ENCODE measurements around the gene SMARCC2.
"Not testable (repeated sequence)": the region's sequence is repeated elsewhere in the genome, so short reads cannot be mapped to it uniquely, and the experiment has no call there.

Gene SMARCC2

GRCh38 chr12:56162468-56163290 is 26.6 kb downstream of the SMARCC2 start:
- no peak for DNase-seq

- no peak for DNase-seq
Measured at GRCh38 chr12:56161690-56162351, 27.5 kb downstream of the SMARCC2 start.

DNA sequence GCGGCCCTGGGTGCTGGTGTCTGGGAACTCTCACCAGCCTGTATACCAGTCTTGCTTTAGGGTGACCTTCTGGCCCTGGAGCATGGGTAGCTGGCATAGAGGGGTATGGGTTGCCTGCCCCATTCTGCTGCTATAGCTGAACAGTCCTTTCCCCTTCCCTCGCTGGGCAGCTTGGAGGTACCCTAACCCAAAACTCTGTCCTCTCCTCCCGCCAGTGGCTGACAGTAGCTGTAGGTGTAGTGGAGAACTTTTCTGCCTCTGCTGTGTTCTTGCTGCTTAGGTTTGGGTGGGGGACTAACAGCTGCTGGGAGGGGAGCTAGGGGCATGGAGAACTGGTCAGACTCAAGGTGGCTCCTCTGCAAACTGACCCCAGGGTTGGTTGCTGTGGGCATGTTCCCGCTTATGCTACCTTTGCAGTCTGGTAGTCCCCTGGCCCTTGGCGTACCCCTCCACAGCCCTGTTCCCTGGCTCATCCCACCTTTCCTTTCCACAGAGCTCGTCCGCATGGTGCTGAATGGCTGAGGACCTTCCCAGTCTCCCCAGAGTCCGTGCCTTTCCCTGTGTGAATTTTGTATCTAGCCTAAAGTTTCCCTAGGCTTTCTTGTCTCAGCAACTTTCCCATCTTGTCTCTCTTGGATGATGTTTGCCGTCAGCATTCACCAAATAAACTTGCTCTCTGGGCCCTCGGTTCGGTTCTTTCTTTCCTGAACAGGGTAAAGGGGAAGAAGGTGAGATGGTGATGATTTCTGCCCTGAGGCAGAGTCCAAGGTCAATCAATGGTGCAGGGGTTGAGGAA is 28.2 kb downstream of the SMARCC2 start:
- no peak for DNase-seq

GRCh38 chr12:56160193-56160763 is 29.0 kb downstream of the SMARCC2 start:
- DNase-seq: peak in 1 of 2 donors; percentile 18

GRCh38 chr12:56159482-56160192 is 29.6 kb downstream of the SMARCC2 start:
- DNase-seq: no peak

DNA sequence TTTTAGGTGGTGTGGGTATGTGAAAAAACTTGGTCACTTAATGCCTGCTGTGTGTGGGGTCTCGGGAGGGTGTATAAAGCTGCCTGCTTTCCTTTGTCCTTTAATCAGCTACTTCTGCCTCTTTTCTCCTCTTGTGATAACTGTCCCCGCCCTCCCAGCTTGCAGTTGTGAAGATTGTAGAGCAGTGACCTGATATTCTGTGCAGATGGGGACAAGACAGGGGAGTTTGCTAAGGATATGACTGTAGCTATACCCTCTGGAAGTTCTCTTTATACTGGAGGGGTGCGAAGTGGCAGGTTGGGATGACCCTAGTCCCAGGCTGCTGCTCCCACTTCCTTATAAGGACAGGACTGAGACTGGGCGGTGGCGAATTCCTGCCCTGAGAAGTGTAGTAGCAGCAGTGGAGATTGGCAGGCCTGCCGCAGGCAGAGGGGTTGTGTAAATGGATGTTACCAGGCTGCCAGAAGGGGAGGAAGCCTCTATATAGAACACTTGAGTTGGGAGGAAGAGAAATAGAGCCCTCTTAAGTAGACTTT is 30.3 kb downstream of the SMARCC2 start:
- no peak for DNase-seq

GRCh38 chr12:56158029-56158925 is 31.0 kb downstream of the SMARCC2 start, which contains the start of gene MYL6:
TSS of gene MYL6 (plus strand) at chr12:56158359. CDS start at chr12:56158402, 43 bp downstream.
- peak; percentile 80 to 89 for DNase-seq

DNA sequence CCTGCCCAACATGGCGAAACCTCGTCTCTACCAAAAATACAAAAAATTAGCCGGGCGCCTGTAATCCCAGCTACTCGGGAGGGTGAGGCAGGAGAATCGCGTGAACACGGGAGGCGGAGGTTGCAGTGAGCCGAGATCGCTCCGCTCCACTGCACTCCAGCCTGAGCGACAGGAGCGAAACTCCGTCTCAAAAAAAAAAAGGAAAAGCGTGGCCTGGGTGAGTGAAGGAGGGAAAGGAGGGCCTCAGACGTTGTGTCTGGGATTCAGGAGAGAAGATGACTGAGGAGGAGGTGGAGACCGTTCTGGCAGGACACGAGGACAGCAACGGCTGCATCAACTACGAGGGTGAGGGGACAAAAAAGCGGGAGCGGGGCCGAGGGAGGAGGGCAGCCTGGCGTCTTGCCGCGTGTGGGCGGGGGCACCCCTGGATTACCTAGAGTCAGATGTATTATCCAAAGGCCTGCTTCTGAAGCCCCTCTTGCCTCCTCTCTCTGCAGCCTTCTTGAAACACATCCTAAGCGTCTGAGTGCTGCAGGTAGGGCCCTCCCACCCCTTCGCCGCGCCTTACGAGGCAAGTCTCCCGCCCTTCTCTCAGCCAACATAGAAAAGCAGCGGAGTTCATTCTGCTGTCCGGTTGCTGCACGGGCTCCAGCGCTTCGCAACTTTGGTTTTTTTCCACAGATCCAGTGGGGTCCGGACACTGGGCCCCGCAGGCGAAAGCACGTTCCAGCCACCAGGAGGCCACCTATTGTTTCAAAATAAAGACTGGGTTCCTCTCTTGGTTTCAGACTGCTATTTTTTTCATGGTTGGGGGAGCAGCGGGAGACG is 31.9 kb downstream of the SMARCC2 start:
- DNase-seq: peak; percentile 80 to 81

DNA sequence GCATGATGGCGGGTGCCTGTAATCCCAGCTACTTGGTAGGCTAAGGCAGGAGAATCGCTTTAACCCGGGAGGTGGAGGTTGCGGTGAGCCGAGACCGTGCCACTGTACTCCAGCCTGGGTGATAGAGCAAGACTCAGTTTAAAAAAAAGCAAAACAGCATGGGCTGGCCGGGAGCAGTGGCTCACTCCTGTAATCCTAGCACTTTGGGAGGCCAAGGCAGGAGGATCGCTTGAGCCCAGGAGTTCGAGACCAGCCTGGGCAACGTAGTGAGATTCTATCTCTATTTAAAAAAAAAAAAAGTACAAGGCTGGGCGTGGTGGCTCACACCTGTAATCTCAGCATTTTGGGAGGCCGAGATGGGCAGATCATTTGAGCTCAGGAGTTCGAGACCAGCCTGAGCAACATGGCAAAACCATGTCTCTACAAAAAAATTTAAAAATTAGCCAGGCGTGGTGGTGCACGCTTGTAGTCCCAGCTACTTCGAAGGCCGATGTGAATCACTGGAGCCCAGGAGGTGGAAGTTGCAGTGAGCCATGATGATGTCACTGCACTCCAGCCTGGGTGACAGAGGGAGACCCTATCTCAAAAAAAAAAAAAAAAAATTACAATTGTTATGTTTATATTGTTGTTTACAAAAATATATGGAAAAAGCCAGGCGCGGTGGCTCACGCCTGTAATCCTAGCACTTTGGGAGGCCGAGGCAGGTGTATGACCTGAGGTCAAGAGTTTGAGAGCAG is 32.7 kb downstream of the SMARCC2 start:
- not testable (repeated sequence) for DNase-seq

DNA sequence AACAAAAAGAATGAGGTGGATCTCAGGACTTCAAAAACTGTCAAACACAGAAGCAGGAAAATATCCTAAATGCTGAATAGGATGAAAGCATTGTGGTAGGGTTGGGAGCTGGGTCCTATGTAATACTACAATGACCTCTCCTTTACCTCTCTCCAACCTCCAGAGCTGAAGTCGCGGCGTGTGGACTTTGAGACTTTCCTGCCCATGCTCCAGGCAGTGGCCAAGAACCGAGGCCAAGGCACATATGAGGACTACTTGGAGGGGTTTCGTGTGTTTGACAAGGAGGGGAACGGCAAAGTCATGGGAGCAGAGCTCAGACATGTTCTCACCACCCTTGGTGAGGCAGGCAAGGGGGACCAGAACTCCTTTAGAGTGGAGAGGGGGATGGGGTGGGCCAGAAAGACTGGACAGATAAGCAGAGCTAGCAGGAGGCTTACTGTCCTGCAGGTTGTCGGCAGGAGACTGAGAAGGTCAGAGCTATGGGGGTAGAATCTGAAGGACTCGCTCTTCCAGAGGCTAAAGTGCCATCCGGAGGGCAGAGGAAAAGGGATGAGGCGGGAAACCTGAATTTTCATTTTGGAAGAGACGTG is 33.9 kb downstream of the SMARCC2 start:
- DNase-seq: no peak

DNA sequence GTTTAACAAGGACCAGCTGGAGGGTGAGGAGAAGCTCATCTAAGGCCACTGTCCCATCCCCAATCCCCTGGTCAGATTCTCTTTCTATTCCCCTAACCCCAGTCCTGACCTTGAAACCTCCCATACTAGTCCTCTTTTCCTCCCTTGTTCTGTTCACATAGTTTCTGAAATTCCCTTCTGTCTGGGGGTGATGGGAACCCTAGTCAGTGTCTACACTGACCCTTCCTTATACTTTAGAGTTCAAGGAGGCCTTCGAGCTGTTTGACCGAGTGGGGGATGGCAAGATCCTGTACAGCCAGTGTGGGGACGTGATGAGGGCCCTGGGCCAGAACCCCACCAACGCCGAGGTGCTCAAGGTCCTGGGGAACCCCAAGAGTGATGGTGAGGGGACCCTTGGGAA is 34.5 kb downstream of the SMARCC2 start:
- no peak for DNase-seq

DNA sequence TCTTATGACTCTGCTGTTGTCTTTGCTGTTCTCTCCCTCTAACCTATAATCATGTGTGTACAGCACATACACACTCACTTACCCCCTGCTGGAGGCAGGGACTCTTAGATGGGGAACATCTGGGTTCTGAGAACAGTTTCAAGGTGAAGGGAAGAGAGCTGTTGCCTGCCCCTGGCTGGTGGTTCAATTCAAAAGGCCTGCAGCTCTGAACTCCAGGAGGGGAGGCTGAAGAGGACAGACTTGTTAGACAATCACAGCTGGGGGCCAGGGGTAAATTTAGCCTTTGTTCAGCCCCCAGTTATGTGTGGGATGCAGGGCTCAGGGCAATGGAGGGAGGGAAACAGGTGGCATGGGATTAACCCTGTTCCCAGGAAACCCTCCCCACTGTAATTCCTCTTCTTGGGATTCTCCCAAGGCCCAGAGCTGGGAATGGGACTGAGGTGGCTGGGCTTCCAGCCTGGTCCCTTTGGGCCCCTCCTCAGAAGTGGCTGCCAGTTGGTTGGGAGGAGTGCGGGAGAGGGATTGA is 35.0 kb downstream of the SMARCC2 start:
- DNase-seq: no peak

DNA sequence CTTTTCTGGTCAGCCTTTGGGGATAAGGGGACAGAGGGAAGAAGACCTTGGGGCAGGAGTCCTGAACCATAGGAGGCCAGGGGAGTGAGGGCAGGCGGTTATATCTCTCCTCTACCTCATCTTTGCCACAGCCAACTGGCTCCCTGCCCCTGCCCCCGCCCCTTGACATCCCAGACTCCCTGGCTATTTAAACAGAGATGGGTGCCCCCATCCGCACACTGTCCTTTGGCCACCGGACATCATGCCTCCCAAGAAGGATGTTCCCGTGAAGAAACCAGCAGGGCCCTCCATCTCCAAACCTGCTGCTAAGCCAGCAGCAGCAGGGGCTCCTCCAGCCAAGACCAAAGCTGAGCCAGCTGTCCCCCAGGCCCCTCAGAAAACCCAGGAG is 35.6 kb downstream of the SMARCC2 start:
- DNase-seq: no peak

- DNase-seq: no peak
Measured at GRCh38 chr12:56152756-56153677, 36.3 kb downstream of the SMARCC2 start.

- DNase-seq: peak; percentile 72 to 89
Measured at GRCh38 chr12:56152132-56152755, 37.0 kb downstream of the SMARCC2 start, which contains the start of gene MYL6B. TSS of gene MYL6B (plus strand) at chr12:56152587. CDS start at chr12:56153919, 1,332 bp downstream.

GRCh38 chr12:56151672-56152131 is 37.6 kb downstream of the SMARCC2 start:
- peak in 1 of 2 donors; percentile 49 for DNase-seq

- DNase-seq: peak in 1 of 2 donors; percentile 17
Measured at GRCh38 chr12:56150563-56150962, 38.7 kb downstream of the SMARCC2 start.
